RPMI8226 (cell line): ENCODE data around the gene SERPING1.

Experiments
- DNase-seq: peaks from one replicate; pipeline ENCODE4 v3.0.0-alpha.2; 2015

The SERPING1 gene

DNA sequence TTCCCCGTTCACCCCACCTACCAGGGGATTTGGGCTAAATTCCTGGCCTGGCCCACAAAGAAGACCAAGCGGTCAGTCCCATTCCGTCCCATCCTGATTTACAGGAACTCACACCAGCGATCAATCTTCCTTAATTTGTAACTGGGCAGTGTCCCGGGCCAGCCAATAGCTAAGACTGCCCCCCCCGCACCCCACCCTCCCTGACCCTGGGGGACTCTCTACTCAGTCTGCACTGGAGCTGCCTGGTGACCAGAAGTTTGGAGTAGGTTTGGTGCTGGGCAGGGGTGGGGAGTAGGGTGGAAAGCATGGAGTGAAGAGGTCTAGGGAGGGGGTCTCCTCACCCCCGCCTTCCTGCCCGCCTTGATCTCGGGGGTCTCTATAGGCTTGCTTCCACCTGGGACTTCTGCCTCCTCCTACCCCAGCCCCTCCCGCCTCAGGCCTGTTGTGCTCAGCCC lies at the start of gene SERPING1:
Gene SERPING1, plus strand, starts transcription at position 225 of the 455 bp plus-strand sequence. CDS start 586 bp downstream, outside the sequence.
- DNase-seq: no peak

GRCh38 chr11:57547854-57548377 lies 49.6 kb upstream of the SERPING1 start:
- peak; percentile 96 for DNase-seq

DNA sequence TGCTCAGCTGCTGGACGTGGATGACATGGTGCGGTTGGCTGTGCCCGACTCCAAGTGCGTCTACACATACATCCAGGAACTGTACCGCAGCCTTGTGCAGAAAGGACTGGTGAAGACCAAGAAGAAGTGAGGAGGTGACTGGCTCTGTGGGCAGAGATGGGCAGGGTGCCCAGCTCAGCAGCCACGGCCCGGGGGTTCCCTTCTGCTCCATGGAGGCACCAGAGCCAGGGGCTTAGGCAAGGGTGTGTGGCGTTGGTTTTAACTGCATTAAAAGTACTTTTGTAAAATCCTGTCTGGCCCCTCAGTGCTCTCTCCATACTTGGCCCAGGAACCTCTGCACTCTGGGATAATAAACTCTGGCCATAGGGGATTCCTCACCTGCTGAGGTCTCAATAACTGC lies 47.5 kb upstream of the SERPING1 start:
- DNase-seq: no peak

GRCh38 chr11:57551941-57552340 lies 45.5 kb upstream of the SERPING1 start:
- DNase-seq: no peak

- no peak for DNase-seq
Observed at GRCh38 chr11:57552479-57552878, 45.0 kb upstream of the SERPING1 start.

DNA sequence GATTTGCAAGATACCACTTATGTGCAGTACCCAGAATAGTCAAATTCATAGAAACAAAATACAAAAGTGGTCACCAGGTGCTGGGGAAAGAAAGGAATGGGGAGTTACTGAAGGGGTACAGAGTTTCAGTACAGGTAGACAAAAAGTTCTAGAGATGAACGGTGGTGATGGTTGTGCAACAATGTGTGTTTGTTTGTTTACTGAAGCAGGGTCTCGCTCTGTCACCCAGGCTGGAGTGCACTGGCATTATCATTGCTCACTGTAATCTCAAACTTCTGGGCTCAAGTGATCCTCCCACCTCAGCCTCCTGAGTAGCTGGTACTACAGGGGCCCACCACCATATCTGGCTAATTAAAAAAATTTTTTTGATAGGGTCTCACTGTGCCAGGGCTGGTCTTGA lies 42.1 kb upstream of the SERPING1 start:
- no peak for DNase-seq

GRCh38 chr11:57556041-57556440 lies 41.4 kb upstream of the SERPING1 start:
- DNase-seq: no peak

DNA sequence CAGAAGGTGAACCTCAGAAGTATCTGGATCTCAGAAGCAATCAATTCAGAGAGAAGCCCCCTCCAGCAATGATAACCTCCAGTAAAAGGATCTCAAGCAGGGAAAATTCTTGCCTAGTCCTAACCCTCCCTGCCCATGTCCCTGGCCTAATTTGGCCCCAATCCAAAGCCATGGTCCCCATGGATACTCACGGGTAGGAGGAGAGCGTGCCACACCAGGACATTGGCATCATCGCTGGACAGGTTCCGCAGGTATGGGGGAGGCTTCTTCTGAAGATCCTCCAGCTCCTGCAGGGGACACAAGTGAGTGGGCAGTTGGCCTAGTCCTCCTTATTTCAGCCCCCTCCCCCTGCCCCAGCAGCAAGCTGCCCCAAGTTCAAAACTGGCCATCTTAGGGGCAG lies 37.3 kb upstream of the SERPING1 start:
- DNase-seq: no peak

DNA sequence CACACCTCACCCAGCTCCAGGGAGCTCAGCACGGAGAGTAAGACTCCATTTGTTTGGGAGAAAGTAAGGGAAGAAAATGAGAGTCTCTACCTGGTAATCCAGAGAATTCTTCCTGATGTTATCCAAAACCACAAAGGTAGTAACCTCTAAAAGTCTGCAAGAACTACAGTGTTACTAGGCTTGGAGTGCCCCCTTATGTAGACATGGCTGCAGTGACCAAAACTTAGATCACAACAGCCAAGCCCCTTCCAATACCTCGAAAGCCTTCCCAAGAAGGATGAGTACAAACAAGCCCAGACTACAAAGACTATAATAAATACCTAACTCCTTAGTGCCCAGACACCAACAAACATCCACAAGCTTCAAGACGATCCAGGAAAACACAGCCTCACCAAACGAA lies 34.9 kb upstream of the SERPING1 start:
- DNase-seq: no peak

DNA sequence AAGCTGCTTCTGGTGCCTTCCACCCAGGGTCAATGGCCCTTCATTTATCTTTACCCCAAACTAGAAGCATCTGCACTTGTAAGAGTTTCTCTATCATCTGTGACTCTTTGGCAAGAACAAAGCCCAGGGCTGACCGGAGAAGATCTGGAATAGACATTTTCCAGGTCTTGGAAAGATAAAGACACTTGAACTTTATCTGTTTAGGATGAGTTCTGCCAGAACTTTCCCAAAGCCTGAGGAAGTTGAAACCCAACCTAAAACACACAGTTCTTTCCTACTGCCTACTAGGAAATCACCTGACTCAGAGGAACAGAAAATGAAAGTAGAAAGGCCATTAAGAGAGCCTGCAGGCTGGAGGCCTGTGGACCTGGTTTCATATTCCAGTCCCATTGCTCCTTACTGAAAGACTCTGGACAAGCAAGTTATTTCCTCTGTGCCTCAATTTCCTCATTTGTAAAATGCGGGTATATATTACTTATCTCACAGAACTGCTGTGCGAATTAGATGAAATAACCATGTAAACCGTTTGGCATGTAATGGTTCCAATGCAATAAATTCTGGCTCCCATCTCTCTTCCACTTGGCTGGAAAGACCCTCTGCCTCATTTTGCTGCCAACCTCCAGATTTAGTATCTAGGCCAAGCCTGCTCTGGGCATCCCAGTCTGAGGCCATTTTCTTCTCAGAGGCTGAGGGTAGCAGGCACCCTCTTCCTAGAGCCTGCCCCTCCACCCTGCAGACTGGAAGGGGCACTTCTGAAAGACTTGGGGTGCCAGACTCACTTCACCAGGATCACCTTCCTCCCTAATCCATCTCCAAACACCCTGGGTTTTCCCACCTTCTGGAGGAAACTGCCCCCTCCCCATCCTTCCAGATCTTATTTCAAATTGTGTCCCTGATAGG lies 31.2 kb upstream of the SERPING1 start:
- peak; percentile 73 for DNase-seq

GRCh38 chr11:57566905-57567514 lies 30.5 kb upstream of the SERPING1 start:
- DNase-seq: peak; percentile 59

DNA sequence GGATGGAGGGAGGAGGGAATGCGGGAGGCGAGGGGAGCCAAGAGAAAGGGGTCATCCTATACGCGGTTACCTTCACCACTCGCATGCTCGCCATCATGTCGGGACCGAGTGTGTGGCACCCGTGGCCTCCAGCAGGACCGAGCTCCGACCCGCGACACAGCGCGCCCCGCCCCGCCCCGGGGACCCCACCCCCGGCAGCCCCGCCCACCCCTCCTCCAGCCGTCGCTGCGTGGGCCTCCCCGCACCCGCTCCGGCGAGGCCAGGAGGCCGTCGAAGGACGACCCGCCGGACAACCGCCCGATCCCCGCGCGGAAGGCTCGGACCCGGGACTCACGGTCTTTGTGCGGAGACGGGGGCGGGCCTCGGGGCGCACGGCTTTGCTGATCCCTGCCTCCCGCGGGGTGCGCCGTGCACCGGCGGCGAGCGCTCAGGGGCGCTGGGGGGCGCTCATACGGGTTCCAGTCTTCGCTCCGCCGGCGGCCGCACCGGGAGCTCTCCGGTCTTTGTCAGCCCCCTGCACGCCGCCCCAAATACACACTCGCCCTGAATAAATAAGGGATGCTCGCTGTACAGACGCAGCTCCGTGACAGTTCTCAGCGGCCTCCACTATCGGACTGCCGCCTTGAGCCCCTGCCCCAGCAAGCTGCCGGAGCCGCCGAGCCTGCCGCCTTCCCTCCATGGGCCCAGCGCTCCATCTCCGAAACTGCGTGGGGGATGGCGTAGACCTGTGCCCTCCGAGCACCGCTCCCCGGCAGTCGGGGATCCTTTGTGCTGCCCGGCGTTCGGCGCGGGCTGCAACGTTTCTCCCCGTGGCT lies 29.8 kb upstream of the SERPING1 start, which contains the start of gene UBE2L6:
Gene UBE2L6, minus strand, starts transcription at position 158 of the 815 bp plus-strand sequence. Its CDS starts 61 bp downstream, at position 97.
- peak; percentile 90 for DNase-seq

DNA sequence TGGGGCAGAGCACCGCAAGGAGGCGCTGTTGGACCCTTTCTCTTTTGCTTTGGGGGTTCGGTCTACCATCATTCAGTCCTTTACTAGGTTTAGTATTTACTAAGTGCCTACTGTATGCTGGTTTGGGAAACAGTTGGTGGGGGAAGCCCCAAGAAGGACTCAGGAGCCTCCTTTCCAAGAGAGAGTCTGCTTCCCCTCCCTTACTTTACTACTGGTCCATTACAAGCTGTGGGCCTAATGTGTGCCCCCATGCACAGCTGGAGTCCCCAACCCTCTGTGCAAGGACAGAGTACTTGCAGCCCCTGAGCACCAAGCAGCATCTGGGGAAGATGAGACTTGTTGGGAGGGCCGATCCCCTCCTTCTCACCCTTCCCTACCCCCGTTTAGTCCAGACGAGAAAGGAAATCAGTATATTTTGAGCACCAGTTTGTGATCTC lies 29.1 kb upstream of the SERPING1 start:
- no peak for DNase-seq

DNA sequence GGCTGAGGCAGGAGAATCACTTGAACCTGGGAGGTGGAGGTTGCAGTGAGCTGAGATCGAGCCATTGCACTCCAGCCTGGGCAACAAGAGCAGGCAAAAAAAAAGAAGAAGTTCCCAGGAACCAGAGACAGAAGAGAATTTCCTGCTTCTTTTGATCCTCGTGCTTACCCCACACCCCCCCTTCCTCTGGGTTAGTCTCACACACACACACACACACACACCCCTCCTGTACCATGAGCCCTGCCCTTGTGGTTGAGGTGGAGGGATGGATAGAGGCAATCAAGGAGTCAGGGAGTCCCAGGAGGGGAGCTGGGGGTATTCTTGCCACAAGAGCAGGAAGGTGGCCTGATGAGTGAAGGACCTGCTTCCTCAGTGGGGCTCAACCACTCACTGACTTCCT lies 25.9 kb upstream of the SERPING1 start:
- no peak for DNase-seq

GRCh38 chr11:57574061-57574460 lies 23.4 kb upstream of the SERPING1 start:
- DNase-seq: no peak

GRCh38 chr11:57584341-57584740 lies 13.1 kb upstream of the SERPING1 start:
- DNase-seq: no peak

DNA sequence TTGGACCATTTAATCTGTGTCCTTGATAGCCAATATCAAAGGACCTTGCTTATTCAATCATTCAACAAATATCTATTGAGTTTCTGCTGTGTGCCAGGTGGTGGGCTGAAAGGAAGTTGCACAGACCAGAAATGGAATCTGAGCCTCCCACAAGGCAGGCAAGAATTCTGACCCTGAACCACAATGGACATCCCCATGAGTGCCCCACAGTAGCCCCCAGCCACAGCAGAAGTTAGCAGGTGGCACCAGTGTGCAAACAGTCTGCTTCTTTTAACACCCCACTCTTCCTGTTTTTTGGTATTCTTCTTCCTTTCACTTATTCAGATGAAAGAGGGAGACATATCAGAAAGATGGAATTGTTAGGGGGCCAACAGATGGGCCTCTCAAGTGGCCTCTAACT lies 12.2 kb upstream of the SERPING1 start:
- DNase-seq: no peak

- DNase-seq: no peak
Observed at GRCh38 chr11:57586711-57587245, 10.7 kb upstream of the SERPING1 start.

GRCh38 chr11:57588046-57588710 lies 9.3 kb upstream of the SERPING1 start:
- no peak for DNase-seq

GRCh38 chr11:57596266-57596885 lies 1.1 kb upstream of the SERPING1 start:
- no peak for DNase-seq
